ENCODE measurements around the gene CDC42BPB. TPM values are rescaled to one million over a fixed set of nuclear protein-coding genes. Genes with fewer than 3 reads are reported as not detected.

CDC42BPB gene
- total RNA-seq, 1 experiment from 2014 or later: 96.9 TPM

- Mint-ChIP-seq H3K4me3 (no peak overlapping the region), H3K27ac (no peak overlapping the region; the same call in 1 of the 2 replicates), H3K4me1 (no peaks in the 10 kb centered on the region), H3K36me3 (peaks cover 63% of the 10 kb centered on the region), H3K9me3 (no peaks in the 10 kb centered on the region), H3K27me3 (ENCODE audit: low read depth) (no peaks in the 10 kb centered on the region; the same call in 1 of the 2 replicates)
- ChIA-PET CTCF (no interaction called here), POLR2A (no interaction called here)
- no peak for ATAC-seq
- DNase-seq (ENCODE audit: low spot score): no peak
- TF ChIP-seq ZNF232 (CRISPR knock-in tag; IDR thresholded peaks at IDR 0.05) (no peak), NR1H2 (CRISPR knock-in tag; IDR thresholded peaks at IDR 0.05) (no peak)
Observed at GRCh38 chr14:102947321-102948103, 109.8 kb downstream of the CDC42BPB start.

- Mint-ChIP-seq H3K4me3 (no peak overlapping the region), H3K27me3 (ENCODE audit: low read depth) (no peaks in the 10 kb centered on the region), H3K9me3 (no peaks in the 10 kb centered on the region), H3K36me3 (peaks cover 55% of the 10 kb centered on the region), H3K4me1 (no peaks in the 10 kb centered on the region), H3K27ac (no peak overlapping the region; the same call in 1 of the 2 replicates)
- TF ChIP-seq ZNF281 (CRISPR knock-in tag; IDR thresholded peaks at IDR 0.05): no peak
- no peak for TF ChIP-seq RELA (CRISPR knock-in tag; IDR thresholded peaks at IDR 0.05; ENCODE audit: borderline replicate concordance)
- TF ChIP-seq FOXJ3 (CRISPR knock-in tag; IDR thresholded peaks at IDR 0.05; ENCODE audit: borderline replicate concordance): no peak
- TF ChIP-seq EMX1 (CRISPR knock-in tag; IDR thresholded peaks at IDR 0.05): no peak
- TF ChIP-seq ZNF425 (CRISPR knock-in tag; conservative IDR thresholded peaks at IDR 0.05): no peak
- TF ChIP-seq TP53 (CRISPR knock-in tag; IDR thresholded peaks at IDR 0.05): no peak
- no peak for TF ChIP-seq E2F5 (CRISPR knock-in tag; IDR thresholded peaks at IDR 0.05)
- no peak for TF ChIP-seq ATF2 (CRISPR knock-in tag; IDR thresholded peaks at IDR 0.05; ENCODE audit: borderline replicate concordance, low read depth)
- no peak for TF ChIP-seq IRF2 (CRISPR knock-in tag; IDR thresholded peaks at IDR 0.05; ENCODE audit: borderline replicate concordance, low read depth)
- no peak for TF ChIP-seq ZNF532 (CRISPR knock-in tag; IDR thresholded peaks at IDR 0.05; ENCODE audit: borderline replicate concordance)
- TF ChIP-seq PRDM15 (CRISPR knock-in tag; IDR thresholded peaks at IDR 0.05): no peak
- no peak for TF ChIP-seq FOXP4 (CRISPR knock-in tag; IDR thresholded peaks at IDR 0.05)
- ATAC-seq: no peak
- ChIA-PET CTCF (no interaction called here), POLR2A (no interaction called here)
- DNase-seq (ENCODE audit: low spot score): no peak
Observed at GRCh38 chr14:102945346-102946130, 111.8 kb downstream of the CDC42BPB start.

Measured in WTC11 (cell line).